CD14-positive monocyte (primary cell): ENCODE data around the gene CDKAL1. TPM values are rescaled to one million over a fixed set of nuclear protein-coding genes. Genes with fewer than 3 reads are reported as not detected.

ENCODE experiments used
- DNase-seq, 3 donors: peaks; one replicate each; pipeline ENCODE4 v3.0.0-alpha.2; 2011 to 2022
- H2AFZ ChIP-seq: 2 replicates; pipeline ENCODE4 v1.6.0; 2012; ENCODE audit warnings: mild to moderate bottlenecking, low read depth, low read length, inconsistent platforms; ENCODE audit not compliant: insufficient read depth, poor library complexity, severe bottlenecking
- H3K27ac ChIP-seq, 2 donors: 1 replicate in 1 of 2; 2 replicates in 1 of 2; pipeline ENCODE4 v1.5.1; 2012 to 2013; ENCODE audit warnings: low read length in 2 of 2, control low read depth in 1 of 2, inconsistent platforms in 1 of 2, low read depth in 1 of 2, mild to moderate bottlenecking in 1 of 2
- H3K27me3 ChIP-seq, 2 donors: one replicate each; pipeline versions ENCODE4 v1.6.0 to v1.6.1; 2011 to 2013; ENCODE audit warnings: low read length in 2 of 2; ENCODE audit not compliant: control insufficient read depth in 2 of 2, insufficient read depth in 2 of 2
- H3K36me3 ChIP-seq, 2 donors: replicated peaks in 1 of 2; 1 replicate in 1 of 2; 2 replicates in 1 of 2; pipeline versions ENCODE4 v1.5.1 to v1.6.1; 2012 to 2013; ENCODE audit warnings: low read length in 2 of 2, control low read depth in 1 of 2, inconsistent platforms in 1 of 2, mild to moderate bottlenecking in 1 of 2; ENCODE audit not compliant: insufficient read depth in 2 of 2, control insufficient read depth in 1 of 2
- H3K4me1 ChIP-seq, 2 donors: 1 replicate in 1 of 2; 2 replicates in 1 of 2; pipeline versions ENCODE4 v1.5.1 to v1.6.1; 2012 to 2013; ENCODE audit warnings: low read length in 2 of 2, control low read depth in 1 of 2, inconsistent platforms in 1 of 2, mild to moderate bottlenecking in 1 of 2, moderate library complexity in 1 of 2; ENCODE audit not compliant: insufficient read depth in 2 of 2, control insufficient read depth in 1 of 2
- H3K4me2 ChIP-seq: replicated peaks from 2 replicates; pipeline ENCODE3; 2012; ENCODE audit warnings: low read length, moderate library complexity, mild to moderate bottlenecking; ENCODE audit not compliant: poor library complexity, severe bottlenecking; ENCODE audit errors: extremely low read depth
- H3K4me3 ChIP-seq, 3 experiments: fragments of 200-600 bp in 1 of 3; sonication (generic) in 1 of 3; replicated peaks in 1 of 3; 1 replicate in 2 of 3; 2 replicates in 1 of 3; pipeline ENCODE4 v1.5.1; 2011 to 2013; ENCODE audit warnings: low read length in 3 of 3, mild to moderate bottlenecking in 3 of 3, control low read depth in 2 of 3, low read depth in 2 of 3, inconsistent platforms in 1 of 3, moderate library complexity in 1 of 3
- H3K79me2 ChIP-seq: 2 replicates; pipeline ENCODE4 v1.6.0; 2012; ENCODE audit warnings: mild to moderate bottlenecking, control low read depth, inconsistent platforms, low read length, moderate library complexity; ENCODE audit not compliant: insufficient read depth
- H3K9ac ChIP-seq: 2 replicates; pipeline ENCODE4 v1.6.0; 2017; ENCODE audit warnings: low read length, mild to moderate bottlenecking; ENCODE audit not compliant: insufficient read depth, poor library complexity, severe bottlenecking
- H3K9me3 ChIP-seq, 2 donors: replicated peaks in 1 of 2; 1 replicate in 1 of 2; 2 replicates in 1 of 2; pipeline versions ENCODE4 v1.5.1 to v1.6.1; 2012 to 2013; ENCODE audit warnings: low read length in 2 of 2, control low read depth in 1 of 2; ENCODE audit not compliant: control insufficient read depth in 1 of 2, insufficient read depth in 1 of 2
- H4K20me1 ChIP-seq: 2 replicates; pipeline ENCODE4 v1.6.0; 2012; ENCODE audit warnings: mild to moderate bottlenecking, low read length, control low read depth, moderate library complexity; ENCODE audit not compliant: insufficient read depth
- H3K27ac Mint-ChIP-seq, 7 donors: one replicate each; pipeline ENCODE4 v1.8.0; 2020; ENCODE audit warnings: mild to moderate bottlenecking in 7 of 7, mixed read lengths in 7 of 7, moderate library complexity in 6 of 7, inconsistent platforms in 2 of 7
- H3K27me3 Mint-ChIP-seq, 3 donors: one replicate each; pipeline ENCODE4 v1.8.0; 2021 to 2022; ENCODE audit warnings: low read depth in 3 of 3, mild to moderate bottlenecking in 3 of 3, mixed read lengths in 3 of 3, moderate library complexity in 3 of 3, inconsistent platforms in 1 of 3
- H3K36me3 Mint-ChIP-seq, 2 donors: one replicate each; pipeline ENCODE4 v1.8.0; 2020; ENCODE audit warnings: mixed read lengths in 2 of 2, inconsistent platforms in 1 of 2, mild to moderate bottlenecking in 1 of 2
- H3K4me1 Mint-ChIP-seq: one replicate; pipeline ENCODE4 v1.8.0; 2020; ENCODE audit warnings: mild to moderate bottlenecking, mixed read lengths
- H3K4me3 Mint-ChIP-seq, 2 donors: one replicate each; pipeline ENCODE4 v1.8.0; 2020; ENCODE audit warnings: mild to moderate bottlenecking in 2 of 2, mixed read lengths in 2 of 2, moderate library complexity in 1 of 2
- H3K9me3 Mint-ChIP-seq, 7 donors: one replicate each; pipeline ENCODE4 v1.8.0; 2020 to 2022; ENCODE audit warnings: mixed read lengths in 7 of 7, mild to moderate bottlenecking in 6 of 7, moderate library complexity in 6 of 7, inconsistent platforms in 2 of 7
- CTCF ChIP-seq: fragments of 200-600 bp; IDR thresholded peaks from one replicate; pipeline ENCODE4 v1.8.0; 2022; ENCODE audit warnings: antibody characterized with exemption, mild to moderate bottlenecking
- WGBS: methylation state at CpG from one replicate; pipeline ENCODE4 v1.1.5; 2013; ENCODE audit warnings: missing lambda C conversion rate; ENCODE audit not compliant: insufficient coverage; 5-methylcytosine and 5-hydroxymethylcytosine counted together
- intact Hi-C, 2 donors: fragments of 100-400 bp; cut with micrococcal nuclease; formaldehyde crosslinking; loops; one replicate each; pipeline versions ENCODE4 v1.15.0 to v1.15.1; 2023
- polyA plus RNA-seq, 3 donors: library from polyadenylated mRNA; depleted of rRNA in 1 of 3; unstranded in 2 of 3; stranded (reverse) in 1 of 3; fragments of 300-500 nt in 2 of 3; fragments of >200 nt in 1 of 3; fragmentation: Illumina TruSeq in 2 of 3; gene quantifications; 1 replicate in 2 of 3; 2 replicates in 1 of 3; pipeline ENCODE4 v1.2.3, GENCODE V29; 2012 to 2021

The CDKAL1 gene
- polyA plus RNA-seq, 3 donors, result 3.2 to 12.4 (median 8.3) TPM

GRCh38 chr6:20948556-20948955 is 414.3 kb downstream of the CDKAL1 start:
- Histone ChIP-seq H3K4me1 (no peaks in the 10 kb centered on the region), H3K27ac (no peak overlapping the region), H3K27me3 (no peaks in the 10 kb centered on the region), H3K36me3 (no peaks in the 10 kb centered on the region), H3K79me2 (no peaks in the 10 kb centered on the region), H2AFZ (no peak overlapping the region), H3K9me3 (peaks cover 0 to 3% of the 10 kb centered on the region in 2 donors), H3K4me2 (no peak overlapping the region), H3K4me3 (no peak overlapping the region), H4K20me1 (no peaks in the 10 kb centered on the region), H3K9ac (no peak overlapping the region)
- no peak overlapping the region for H3K4me3 Mint-ChIP-seq
- DNase-seq, result no peak
- H3K9me3 Mint-ChIP-seq, result peaks cover 0 to 14% (median 6%) of the 10 kb centered on the region in 7 donors
- H3K27ac Mint-ChIP-seq, result no peak overlapping the region
- no peaks in the 10 kb centered on the region for H3K27me3 Mint-ChIP-seq
- H3K4me1 Mint-ChIP-seq, result no peaks in the 10 kb centered on the region
- WGBS, result no CpG with 5 or more reads among the region's 2 CpGs
- TF ChIP-seq CTCF, result no peak
- intact Hi-C loops, result no loop called here
- no peaks in the 10 kb centered on the region for H3K36me3 Mint-ChIP-seq

- Histone ChIP-seq H3K4me2 (no peak overlapping the region), H3K4me1 (no peaks in the 10 kb centered on the region), H2AFZ (no peak overlapping the region), H3K9ac (no peak overlapping the region), H3K4me3 (no peak overlapping the region), H3K79me2 (no peaks in the 10 kb centered on the region), H3K9me3 (no peaks in the 10 kb centered on the region), H3K27me3 (no peaks in the 10 kb centered on the region), H3K36me3 (no peaks in the 10 kb centered on the region), H4K20me1 (no peaks in the 10 kb centered on the region), H3K27ac (no peak overlapping the region)
- TF ChIP-seq CTCF, result no peak
- intact Hi-C loops, result no loop called here
- Mint-ChIP-seq H3K4me3 (no peak overlapping the region), H3K27ac (no peak overlapping the region), H3K36me3 (no peaks in the 10 kb centered on the region), H3K27me3 (no peaks in the 10 kb centered on the region), H3K4me1 (no peaks in the 10 kb centered on the region), H3K9me3 (peaks cover 0 to 9% (median 3%) of the 10 kb centered on the region in 7 donors)
- no peak for DNase-seq
- no CpG with 5 or more reads among the region's 1 CpG for WGBS
Measured at GRCh38 chr6:20949138-20949537, 414.9 kb downstream of the CDKAL1 start.
